Right cardiac atrium (tissue), 5 donors: ENCODE measurements around the gene CDK18. TPM values are rescaled to one million over a fixed set of nuclear protein-coding genes. Genes with fewer than 3 reads are reported as not detected.

Experiments
- ATAC-seq, 2 donors: fragments of 200-7000 bp; cut with Tn5 transposase; one replicate each; pipeline versions ENCODE4 v1.8.0 to v1.9.1; 2020; ENCODE audit warnings: moderate library complexity in 2 of 2, mild to moderate bottlenecking in 1 of 2
- DNase-seq, 3 donors: peaks; one replicate each; pipeline ENCODE4 v3.0.0-alpha.2; 2020
- H3K27ac ChIP-seq: one replicate; pipeline ENCODE4 v1.5.1; 2013; ENCODE audit warnings: mild to moderate bottlenecking, low read length, control low read depth, moderate library complexity
- H3K27me3 ChIP-seq: one replicate; pipeline ENCODE4 v1.6.1; 2013; ENCODE audit not compliant: control insufficient read depth, insufficient read depth
- H3K4me1 ChIP-seq: one replicate; pipeline ENCODE4 v1.6.1; 2013; ENCODE audit warnings: low read length; ENCODE audit not compliant: control insufficient read depth, insufficient read depth
- H3K4me3 ChIP-seq: one replicate; pipeline ENCODE4 v1.5.1; 2013; ENCODE audit warnings: low read length, control low read depth
- H3K9me3 ChIP-seq: one replicate; pipeline ENCODE4 v1.6.1; 2013; ENCODE audit warnings: low read length; ENCODE audit not compliant: control insufficient read depth
- WGBS: extraction: QIAGEN DNeasy Blood & Tissue Kit; methylation state at CpG from one replicate; pipeline ENCODE4 v1.1.7; 2013; 5-methylcytosine and 5-hydroxymethylcytosine counted together
- intact Hi-C, 4 donors: fragments of 100-400 bp; cut with DNase I; formaldehyde crosslinking; loops; one replicate each; pipeline versions ENCODE4 v1.11.0 to v1.14.0; 2022 to 2023
- long read RNA-seq, 4 donors: library from polyadenylated mRNA; unstranded; transcript quantifications; one replicate each; pipeline ENCODE4 v2.0.0, GENCODE V29; 2020 to 2021
- polyA plus RNA-seq: library from polyadenylated mRNA; stranded (reverse); fragments of 200-250 nt; gene quantifications from one replicate; pipeline ENCODE4 v1.2.3, GENCODE V29; 2013
- total RNA-seq, 4 donors: library from RNA; stranded (reverse); fragmentation: NEBNext Ultra II Directional; extraction: Animal tissue kit (Norgen Biotek cat#: 25700); gene quantifications; one replicate each; pipeline ENCODE4 v1.2.1, GENCODE V29; 2021
- donor health status: healthy with polysubstance abuse.
- donor health status: DM: no; HTN: yes; CAD: no.
- donor health status: DM: no; HTN: no; CAD: no.
- donor health status: DM: no; HTN: yes; CAD: no; lungs with severe emphysema.
- donor health status: DM: yes; HTN: yes; CAD: no.

The CDK18 gene
- 100 to 1,000 TPM in 3 of 4 donors, 10 to 100 TPM in 1; 80.2 to 148 (median 141) TPM for total RNA-seq
- 150 TPM for polyA plus RNA-seq
- long read RNA-seq, donor 1, transcript CDK18-201 (16 exons, 3,141 nt) = major isoform, 13 of 197 reads
- long read RNA-seq, donor 1, transcript CDK18-222 (14 exons, 3,756 nt) = minor isoform, 11 of 197 reads
- long read RNA-seq, donor 1, transcript CDK18-203 (16 exons, 1,648 nt) = minor isoform, 5 of 197 reads
- long read RNA-seq, donor 1, partial matches to known transcripts = 144 of 197 reads
- long read RNA-seq, donor 1, other reads (novel, unspliced or antisense) = 18 of 197 reads
- long read RNA-seq, donor 2, transcript CDK18-222 (14 exons, 3,756 nt) = minor isoform, 5 of 121 reads
- long read RNA-seq, donor 2, transcript CDK18-203 (16 exons, 1,648 nt) = minor isoform, 7 of 121 reads
- long read RNA-seq, donor 2, transcript CDK18-201 (16 exons, 3,141 nt) = major isoform, 49 of 121 reads
- long read RNA-seq, donor 2, transcript CDK18-217 (16 exons, 2,143 nt) = minor isoform, 6 of 121 reads
- long read RNA-seq, donor 2, partial matches to known transcripts = 16 of 121 reads
- long read RNA-seq, donor 2, other reads (novel, unspliced or antisense) = 37 of 121 reads
- long read RNA-seq, donor 3, partial matches to known transcripts = 18 of 49 reads
- long read RNA-seq, donor 3, other reads (novel, unspliced or antisense) = 22 of 49 reads
- long read RNA-seq, donor 4, transcript CDK18-203 (16 exons, 1,648 nt) = major isoform, 28 of 128 reads
- long read RNA-seq, donor 4, transcript CDK18-222 (14 exons, 3,756 nt) = minor isoform, 13 of 128 reads
- long read RNA-seq, donor 4, transcript CDK18-201 (16 exons, 3,141 nt) = minor isoform, 18 of 128 reads
- long read RNA-seq, donor 4, partial matches to known transcripts = 33 of 128 reads
- long read RNA-seq, donor 4, other reads (novel, unspliced or antisense) = 33 of 128 reads

GRCh38 chr1:205504311-205505075 lies at the start of gene CDK18:
Gene CDK18 (plus strand): TSS chr1:205504669. CDS start chr1:205523168, 18,499 bp downstream.
- intact Hi-C loops = no loop called here

GRCh38 chr1:205454903-205455335 lies 49.5 kb upstream of the CDK18 start:
- 22% methylated on average over 6 of the region's 6 CpGs for WGBS
- intact Hi-C loops = no loop called here
- H3K27ac ChIP-seq = no peak overlapping the region
- H3K4me3 ChIP-seq = no peak overlapping the region
- ATAC-seq (no peak), DNase-seq (no peak)
- H3K4me1 ChIP-seq = no peaks in the 10 kb centered on the region
- no peaks in the 10 kb centered on the region for H3K27me3 ChIP-seq
- H3K9me3 ChIP-seq = no peaks in the 10 kb centered on the region

More at GRCh38 chr1:205504311-205505075, at the start of gene CDK18:
- Histone ChIP-seq H3K4me3 (peak within 1 kb of the TSS; percentile 41), H3K27me3 (no peaks in the 10 kb centered on the region), H3K9me3 (no peaks in the 10 kb centered on the region), H3K4me1 (peaks cover 5% of the 10 kb centered on the region), H3K27ac (peak within 1 kb of the TSS; percentile 73)
- DNase-seq (peak; percentile 78 to 93 (median 92)), ATAC-seq (peak; percentile 82 to 86)
- WGBS = 4% methylated on average over 42 of the region's 42 CpGs

GRCh38 chr1:205455581-205456382 lies 48.7 kb upstream of the CDK18 start, which contains the start of gene BLACAT1:
Gene BLACAT1 (minus strand): TSS chr1:205456045.
- no peak within 1 kb of the TSS for H3K27ac ChIP-seq
- intact Hi-C loops = no loop called here
- WGBS = 3% methylated on average over 53 of the region's 53 CpGs
- H3K4me3 ChIP-seq = peak within 1 kb of the TSS; percentile 8
- DNase-seq (no peak), ATAC-seq (no peak)
- no peaks in the 10 kb centered on the region for H3K4me1 ChIP-seq
- no peaks in the 10 kb centered on the region for H3K27me3 ChIP-seq
- no peaks in the 10 kb centered on the region for H3K9me3 ChIP-seq

DNA sequence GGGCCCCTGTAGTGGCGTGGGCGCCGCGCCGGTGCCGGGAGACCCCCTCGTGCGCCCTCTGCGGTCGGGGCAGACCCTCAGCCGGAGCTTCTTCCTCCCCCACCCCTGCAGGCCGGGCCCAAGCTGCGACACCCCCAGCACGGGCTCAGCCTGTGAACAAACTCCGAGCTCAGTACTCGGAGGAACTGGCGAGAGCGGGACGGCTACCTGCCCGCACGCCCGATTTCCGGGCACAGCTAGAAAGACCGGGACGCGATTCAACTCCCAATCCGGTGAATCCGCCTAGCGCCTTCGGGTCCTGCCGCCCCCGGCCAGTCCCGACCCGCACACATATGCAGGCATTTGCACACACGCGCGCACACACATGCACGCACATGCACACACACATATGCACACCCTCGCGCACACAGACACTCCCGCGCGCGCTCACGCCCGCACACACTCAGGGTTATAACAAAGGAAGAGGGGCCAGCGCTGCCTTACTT lies 48.0 kb upstream of the CDK18 start:
- intact Hi-C loops = no loop called here
- WGBS = 1% methylated on average over 47 of the region's 47 CpGs

DNA sequence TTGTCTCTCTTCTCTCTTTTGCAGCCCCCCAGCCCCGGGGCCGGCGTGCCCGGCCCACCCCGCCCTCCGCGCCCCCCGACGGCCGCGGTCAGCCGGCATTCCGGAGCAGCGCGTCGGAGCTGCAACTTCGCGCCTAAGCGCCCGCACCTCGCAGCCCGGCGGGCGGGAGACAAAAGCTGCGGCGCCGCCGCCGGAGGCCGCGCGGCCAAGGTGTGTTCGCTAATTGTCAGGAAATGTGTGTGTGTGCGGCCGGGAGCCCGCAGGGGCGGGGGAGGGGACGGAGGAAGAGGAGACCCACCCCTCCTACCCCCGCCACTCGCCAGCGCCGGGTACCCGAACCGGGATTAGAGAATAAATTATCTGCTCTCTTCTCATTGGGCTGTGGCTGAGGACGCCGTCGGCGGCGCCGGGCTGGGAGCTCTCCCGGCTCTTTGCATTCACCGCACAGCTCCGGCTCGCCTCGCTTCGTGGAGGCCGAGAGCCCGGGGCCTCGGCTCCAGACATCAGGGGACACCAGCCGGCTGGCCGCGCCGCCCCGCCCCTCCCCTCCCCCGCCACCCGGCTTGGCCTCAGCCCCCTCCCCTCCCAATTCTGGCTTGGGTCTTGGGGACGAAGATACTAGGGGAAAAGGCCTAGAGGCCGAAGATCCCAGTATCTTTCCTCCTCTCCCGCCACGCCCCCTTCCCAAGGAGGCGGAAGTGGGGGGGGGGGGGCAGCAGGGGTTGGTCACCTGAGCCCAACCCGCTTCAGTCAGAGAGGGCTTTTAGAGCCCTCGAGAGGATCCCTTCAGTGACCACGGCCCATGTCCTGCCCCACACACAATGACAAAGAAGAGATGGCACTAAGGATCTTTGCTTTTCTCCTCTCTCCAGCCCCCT lies 47.4 kb upstream of the CDK18 start:
- no peaks in the 10 kb centered on the region for H3K9me3 ChIP-seq
- no peak overlapping the region for H3K27ac ChIP-seq
- H3K27me3 ChIP-seq = no peaks in the 10 kb centered on the region
- DNase-seq (no peak), ATAC-seq (no peak)
- peak overlapping the region; percentile 8 for H3K4me3 ChIP-seq
- no peaks in the 10 kb centered on the region for H3K4me1 ChIP-seq
- intact Hi-C loops = no loop called here
- WGBS = 2% methylated on average over 72 of the region's 74 CpGs

More for the DNA sequence above, 48.0 kb upstream of the CDK18 start:
- Histone ChIP-seq H3K9me3 (no peaks in the 10 kb centered on the region), H3K4me3 (peak overlapping the region; percentile 8), H3K27me3 (no peaks in the 10 kb centered on the region), H3K4me1 (no peaks in the 10 kb centered on the region), H3K27ac (no peak overlapping the region)
- DNase-seq = no peak
- no peak for ATAC-seq

DNA sequence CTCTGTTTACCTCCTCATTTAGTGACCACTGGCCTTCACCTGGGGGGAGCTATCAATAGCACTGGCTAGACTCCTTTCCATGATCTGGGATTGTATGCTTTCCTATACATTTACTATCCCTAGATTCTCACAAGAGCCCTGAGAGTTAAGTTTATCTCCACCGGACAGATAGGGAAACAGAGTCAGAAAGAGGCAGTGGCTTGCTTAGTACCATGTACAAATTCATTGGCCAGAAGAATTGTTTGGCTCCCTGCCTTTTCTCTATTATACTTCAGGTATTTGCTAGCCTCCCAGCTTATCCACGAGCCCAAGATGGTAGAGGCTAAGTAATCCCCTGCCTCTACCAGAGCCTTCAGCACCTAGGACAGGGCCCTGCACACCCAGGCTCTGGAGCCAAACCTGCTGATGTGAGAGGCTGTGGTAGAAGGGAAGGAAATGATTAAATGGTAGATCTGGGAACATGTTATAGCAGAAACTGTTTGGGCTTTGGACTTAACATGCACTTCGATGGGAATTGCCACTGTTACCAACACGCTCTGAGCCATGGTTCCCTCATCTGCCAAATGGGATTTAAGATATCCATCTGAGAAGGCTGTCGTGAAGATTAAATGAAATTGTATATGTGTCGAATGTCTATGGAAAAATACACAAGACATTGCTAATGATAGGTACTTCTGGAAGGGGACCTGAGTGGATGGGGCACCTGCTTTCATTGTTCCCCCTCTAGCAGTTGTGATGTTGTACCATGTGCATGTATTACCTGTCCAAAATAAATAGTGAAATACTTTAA lies 45.5 kb upstream of the CDK18 start:
- H3K4me3 ChIP-seq = no peak overlapping the region
- WGBS = 53% methylated on average over 6 of the region's 6 CpGs
- ATAC-seq = peak; percentile 56 to 67
- no peaks in the 10 kb centered on the region for H3K9me3 ChIP-seq
- no peak for DNase-seq
- no peaks in the 10 kb centered on the region for H3K27me3 ChIP-seq
- no peak overlapping the region for H3K27ac ChIP-seq
- intact Hi-C loops = no loop called here
- no peaks in the 10 kb centered on the region for H3K4me1 ChIP-seq

DNA sequence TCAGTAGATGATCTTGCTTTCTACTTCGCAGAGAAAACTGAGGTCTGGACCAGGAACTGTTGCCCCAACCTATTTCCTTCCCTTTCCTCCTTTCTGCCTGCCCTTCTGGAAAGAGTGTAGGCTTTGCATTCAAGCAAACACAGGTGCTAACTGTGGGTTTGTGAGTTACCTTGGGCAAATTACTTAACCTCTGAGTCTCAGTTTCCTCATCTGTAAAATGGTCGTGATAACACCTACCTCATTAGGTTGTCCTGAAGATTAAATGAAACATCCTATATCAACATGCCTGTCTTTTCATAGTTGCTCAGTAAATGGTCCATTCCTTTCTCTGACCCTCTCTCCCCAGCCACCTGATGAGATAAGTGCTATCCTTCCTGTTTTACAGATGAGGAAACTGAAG lies 39.1 kb upstream of the CDK18 start:
- ATAC-seq (no peak), DNase-seq (no peak)
- Histone ChIP-seq H3K4me3 (no peak overlapping the region), H3K27ac (no peak overlapping the region), H3K4me1 (no peaks in the 10 kb centered on the region), H3K27me3 (no peaks in the 10 kb centered on the region), H3K9me3 (no peaks in the 10 kb centered on the region)
- intact Hi-C loops = no loop called here
- 88% methylated on average over 2 of the region's 2 CpGs for WGBS

DNA sequence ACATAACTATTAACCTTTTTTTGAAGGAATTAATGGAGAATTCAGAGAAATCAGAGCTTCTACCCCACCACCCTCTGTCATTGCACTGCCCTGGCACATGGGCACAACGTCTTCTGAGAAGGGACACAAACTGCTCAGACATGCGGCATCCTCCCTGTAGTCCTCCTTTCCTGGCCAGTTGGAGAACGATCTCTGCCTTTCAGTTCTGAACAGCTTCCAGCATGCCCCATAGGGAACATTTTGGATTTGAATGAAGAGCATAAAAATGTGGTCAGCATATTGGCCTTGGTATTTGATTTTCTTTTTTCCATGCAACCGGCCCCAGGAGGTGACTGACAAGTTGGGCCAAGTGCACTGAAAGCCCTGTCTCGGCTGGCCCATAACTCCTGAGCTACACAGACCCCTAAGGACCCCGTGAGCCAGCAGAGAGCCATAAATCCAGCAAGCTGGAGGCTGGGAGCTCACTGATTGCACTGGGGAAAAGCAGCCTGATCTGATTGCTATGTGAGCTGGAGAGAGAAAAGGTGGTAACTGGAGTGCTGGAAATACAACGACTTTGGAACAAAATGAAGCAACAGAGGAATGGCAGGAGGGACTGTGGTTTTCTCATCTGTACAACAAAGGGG lies 37.8 kb upstream of the CDK18 start:
- intact Hi-C loops = no loop called here
- H3K27ac ChIP-seq = no peak overlapping the region
- H3K9me3 ChIP-seq = no peaks in the 10 kb centered on the region
- ATAC-seq (no peak), DNase-seq (no peak)
- 42% methylated on average over 7 of the region's 7 CpGs for WGBS
- H3K27me3 ChIP-seq = no peaks in the 10 kb centered on the region
- H3K4me1 ChIP-seq = no peaks in the 10 kb centered on the region
- H3K4me3 ChIP-seq = no peak overlapping the region
